ENCODE results near the gene TRIM31. TPM values are rescaled to one million over a fixed set of nuclear protein-coding genes. Genes with fewer than 3 reads are reported as not detected.

TRIM31 gene
- total and polyA plus RNA-seq, 2 of the 4 experiments (the other 2 are of a cell fraction): not detected

- no peak overlapping the region for H3K9ac ChIP-seq (ENCODE audit: low read depth, low read length)
- H3K27me3 ChIP-seq (ENCODE audit: control insufficient read depth, insufficient read depth, low read length): peaks cover 79% of the 10 kb centered on the region
- BruUV-seq (replicated peaks): no TSS peak
- no peaks in the 10 kb centered on the region for H3K79me1 ChIP-seq (ENCODE audit: low read depth in 1 of 2, low read length in 2 of 2)
- H3K23ac ChIP-seq (ENCODE audit: low read depth, low read length): 0 out of 2 replicates have a peak overlapping the region, but pooled peaks have one; percentile 8
- H3K36me3 ChIP-seq (ENCODE audit: control insufficient read depth, insufficient read depth, low read length): no peaks in the 10 kb centered on the region
- H4K8ac ChIP-seq (ENCODE audit: low read depth in 2 of 2, low read length in 2 of 2): no peak overlapping the region
- H3K9me1 ChIP-seq (ENCODE audit: insufficient read depth, low read length): peaks cover 3% of the 10 kb centered on the region; the same call in 1 of the 2 replicates
- H2BK20ac ChIP-seq (ENCODE audit: low read depth, low read length): no peak overlapping the region
- no peaks in the 10 kb centered on the region for H3K9me3 ChIP-seq (ENCODE audit: control insufficient read depth, insufficient read depth, low read length)
- no peak overlapping the region for H3K27ac ChIP-seq (ENCODE audit: insufficient read depth, low read length)
- no peak overlapping the region for H3K4me3 ChIP-seq (ENCODE audit: insufficient read depth, low read depth, low read length)
- in situ Hi-C loops (cut with MboI; ENCODE audit: low sequenced_read_pairs) (no loop called here), dilution Hi-C loops (cut with HindIII; ENCODE audit: low sequenced_read_pairs, unreplicated experiment) (no loop called here), intact Hi-C loops (cut with micrococcal nuclease) (no loop called here)
- ChIA-PET CTCF (no interaction called here), POLR2A (ENCODE audit: unreplicated experiment) (no interaction called here)
- H4K5ac ChIP-seq (ENCODE audit: low read depth, low read length): no peak overlapping the region
- TF ChIP-seq MAZ (IDR thresholded peaks at IDR 0.05; ENCODE audit: borderline replicate concordance, low read depth, low read length) (no peak), USF2 (IDR thresholded peaks at IDR 0.05; ENCODE audit: low read depth, low read length) (no peak), RFX5 (IDR thresholded peaks at IDR 0.05; ENCODE audit: low read depth, low read length) (no peak), MAFK (IDR thresholded peaks at IDR 0.05; ENCODE audit: low read depth, low read length) (no peak), CHD1 (IDR thresholded peaks at IDR 0.05; ENCODE audit: low read depth, low read length) (no peak), BHLHE40 (IDR thresholded peaks at IDR 0.05; ENCODE audit: low read depth, low read length) (no peak), FOS (IDR thresholded peaks at IDR 0.05; ENCODE audit: low read depth, low read length) (no peak), SMC3 (IDR thresholded peaks at IDR 0.05; ENCODE audit: low read depth, low read length) (no peak), CEBPB (IDR thresholded peaks at IDR 0.05; ENCODE audit: low read depth, low read length) (peak; percentile 50)
- TF ChIP-seq, protein P1, sequence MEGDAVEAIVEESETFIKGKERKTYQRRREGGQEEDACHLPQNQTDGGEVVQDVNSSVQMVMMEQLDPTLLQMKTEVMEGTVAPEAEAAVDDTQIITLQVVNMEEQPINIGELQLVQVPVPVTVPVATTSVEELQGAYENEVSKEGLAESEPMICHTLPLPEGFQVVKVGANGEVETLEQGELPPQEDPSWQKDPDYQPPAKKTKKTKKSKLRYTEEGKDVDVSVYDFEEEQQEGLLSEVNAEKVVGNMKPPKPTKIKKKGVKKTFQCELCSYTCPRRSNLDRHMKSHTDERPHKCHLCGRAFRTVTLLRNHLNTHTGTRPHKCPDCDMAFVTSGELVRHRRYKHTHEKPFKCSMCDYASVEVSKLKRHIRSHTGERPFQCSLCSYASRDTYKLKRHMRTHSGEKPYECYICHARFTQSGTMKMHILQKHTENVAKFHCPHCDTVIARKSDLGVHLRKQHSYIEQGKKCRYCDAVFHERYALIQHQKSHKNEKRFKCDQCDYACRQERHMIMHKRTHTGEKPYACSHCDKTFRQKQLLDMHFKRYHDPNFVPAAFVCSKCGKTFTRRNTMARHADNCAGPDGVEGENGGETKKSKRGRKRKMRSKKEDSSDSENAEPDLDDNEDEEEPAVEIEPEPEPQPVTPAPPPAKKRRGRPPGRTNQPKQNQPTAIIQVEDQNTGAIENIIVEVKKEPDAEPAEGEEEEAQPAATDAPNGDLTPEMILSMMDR (conservative IDR thresholded peaks at IDR 0.05; ENCODE audit: low read depth, low read length): peak; percentile 24; the same call in 1 of the 2 replicates
- H4K20me1 ChIP-seq (ENCODE audit: insufficient read depth, low read length): no peaks in the 10 kb centered on the region
- no peak overlapping the region for H3K18ac ChIP-seq (ENCODE audit: low read depth, low read length)
- H3K56ac ChIP-seq (ENCODE audit: extremely low read depth, insufficient read depth, low read length): no peak overlapping the region
- H2AFZ ChIP-seq (replicated peaks; ENCODE audit: low read length, poor library complexity): peak overlapping the region; percentile 76
- H3K4ac ChIP-seq (ENCODE audit: low read depth, low read length): no peak overlapping the region
- H3K4me1 ChIP-seq (ENCODE audit: control insufficient read depth, insufficient read depth, low read length): peaks cover 5% of the 10 kb centered on the region; the same call in 1 of the 2 replicates
- no peak for ATAC-seq (ENCODE audit: low read depth)
- H2BK120ac ChIP-seq (ENCODE audit: low read depth, low read length): no peak overlapping the region
- H2BK15ac ChIP-seq (ENCODE audit: low read depth, low read length): no peak overlapping the region
- H3K4me2 ChIP-seq (ENCODE audit: low read depth, low read length): peak overlapping the region; percentile 57; the same call in 1 of the 2 replicates
- 50% methylated on average over 1 of the region's 22 CpGs; no CpG with 5 or more reads in 1 of the 2 experiments for WGBS, 2 experiments (ENCODE audit: extremely low coverage in 2 of 2, insufficient read length in 1 of 2)
- no peak overlapping the region for H2AK9ac ChIP-seq (replicated peaks; ENCODE audit: low read depth, low read length, poor library complexity)
- DNase-seq: no peak
- H4K91ac ChIP-seq (ENCODE audit: insufficient read depth, low read depth, low read length): no peak overlapping the region
- no peak overlapping the region for H2AK5ac ChIP-seq (ENCODE audit: low read depth, low read length)
- H3K14ac ChIP-seq (replicated peaks; ENCODE audit: low read depth, low read length): no peak overlapping the region
- no peak overlapping the region for H2BK5ac ChIP-seq (ENCODE audit: low read depth, low read length, poor library complexity, severe bottlenecking)
These were observed 36.8 kb downstream of the TRIM31 start for GRCh38 chr6:30075790-30076732.
